NCI-H2227 (cell line): ENCODE measurements around the gene C2orf92.

Experiments used
- DNase-seq: peaks from one replicate; lab custom pipeline; 2025; ENCODE audit not compliant: unreplicated experiment; lab: John Stamatoyannopoulos, UW

The C2orf92 gene

GRCh38 chr2:97726261-97727064 lies 57.0 kb downstream of the C2orf92 start:
- DNase-seq = no peak

GRCh38 chr2:97727296-97727695 lies 57.8 kb downstream of the C2orf92 start:
- no peak for DNase-seq

GRCh38 chr2:97728091-97728731 lies 58.7 kb downstream of the C2orf92 start:
- DNase-seq = no peak

GRCh38 chr2:97730245-97730644 lies 60.7 kb downstream of the C2orf92 start:
- DNase-seq = no peak

GRCh38 chr2:97731274-97732020 lies 61.9 kb downstream of the C2orf92 start:
- no peak for DNase-seq

GRCh38 chr2:97732436-97733340 lies 63.2 kb downstream of the C2orf92 start:
- no peak for DNase-seq

GRCh38 chr2:97733341-97734035 lies 64.0 kb downstream of the C2orf92 start:
- no peak for DNase-seq

- no peak for DNase-seq
Observed at GRCh38 chr2:97734061-97735051, 64.8 kb downstream of the C2orf92 start.

- no peak for DNase-seq
Observed at GRCh38 chr2:97735161-97735561, 65.6 kb downstream of the C2orf92 start.

GRCh38 chr2:97736185-97736584 lies 66.7 kb downstream of the C2orf92 start:
- no peak for DNase-seq

- DNase-seq = no peak
Observed at GRCh38 chr2:97736608-97737330, 67.3 kb downstream of the C2orf92 start.

GRCh38 chr2:97737421-97738178 lies 68.1 kb downstream of the C2orf92 start:
- no peak for DNase-seq

GRCh38 chr2:97738179-97739019 lies 68.9 kb downstream of the C2orf92 start:
- no peak for DNase-seq

GRCh38 chr2:97739020-97739892 lies 69.7 kb downstream of the C2orf92 start:
- DNase-seq = no peak

GRCh38 chr2:97739893-97740245 lies 70.4 kb downstream of the C2orf92 start:
- DNase-seq = no peak
